Renal cortex interstitium (tissue), 15 donors: Measurements from ENCODE around the gene PROX2. TPM values are rescaled to one million over a fixed set of nuclear protein-coding genes. Genes with fewer than 3 reads are reported as not detected.

ENCODE experiments used
- DNase-seq, 11 donors: peaks; one replicate each; pipeline ENCODE4 v3.0.0-alpha.2; 2013; ENCODE audit warnings: low read depth in 9 of 11, low spot score in 4 of 11; ENCODE audit errors: extremely low read depth in 1 of 11
- long read RNA-seq, 16 experiments: transcript quantifications; one replicate each; lab custom pipeline, GENCODE V29; 2026
- polyA plus RNA-seq, 3 donors: library from polyadenylated mRNA; unstranded; fragments of 120-200 nt; gene quantifications; one replicate each; pipeline ENCODE4 v1.2.1, GENCODE V29; 2013; ENCODE audit not compliant: insufficient read length in 3 of 3

The PROX2 gene, protein sequence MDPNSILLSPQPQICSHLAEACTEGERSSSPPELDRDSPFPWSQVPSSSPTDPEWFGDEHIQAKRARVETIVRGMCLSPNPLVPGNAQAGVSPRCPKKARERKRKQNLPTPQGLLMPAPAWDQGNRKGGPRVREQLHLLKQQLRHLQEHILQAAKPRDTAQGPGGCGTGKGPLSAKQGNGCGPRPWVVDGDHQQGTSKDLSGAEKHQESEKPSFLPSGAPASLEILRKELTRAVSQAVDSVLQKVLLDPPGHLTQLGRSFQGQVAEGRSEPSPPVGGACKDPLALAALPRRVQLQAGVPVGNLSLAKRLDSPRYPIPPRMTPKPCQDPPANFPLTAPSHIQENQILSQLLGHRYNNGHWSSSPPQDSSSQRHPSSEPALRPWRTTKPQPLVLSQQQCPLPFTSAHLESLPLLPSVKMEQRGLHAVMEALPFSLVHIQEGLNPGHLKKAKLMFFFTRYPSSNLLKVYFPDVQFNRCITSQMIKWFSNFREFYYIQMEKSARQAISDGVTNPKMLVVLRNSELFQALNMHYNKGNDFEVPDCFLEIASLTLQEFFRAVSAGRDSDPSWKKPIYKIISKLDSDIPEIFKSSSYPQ
- polyA plus RNA-seq = 1 to 10 TPM in 2 of 3 donors, under 1 TPM in 1; 0.98 to 2.9 (median 1.2) TPM
- long read RNA-seq, donor 1 = 0 reads
- long read RNA-seq, donor 2 = 0 reads
- long read RNA-seq, donor 3 = 0 reads
- long read RNA-seq, donor 4 = 0 reads
- long read RNA-seq, donor 5 = 0 reads
- long read RNA-seq, donor 6 = 0 reads
- long read RNA-seq, donor 7 = 0 reads
- long read RNA-seq, donor 8 = 0 reads
- long read RNA-seq, donor 9 = 0 reads
- long read RNA-seq, donor 10 = 0 reads
- long read RNA-seq, donor 11 = 0 reads
- long read RNA-seq, donor 12, partial matches to known transcripts = 7 of 7 reads
- long read RNA-seq, donor 12, other reads (novel, unspliced or antisense) = 0 of 7 reads
- long read RNA-seq, donor 13 = 0 reads
- long read RNA-seq, donor 14 = 0 reads
- long read RNA-seq, donor 15 = 0 reads
- long read RNA-seq, donor 16 = 0 reads

DNA sequence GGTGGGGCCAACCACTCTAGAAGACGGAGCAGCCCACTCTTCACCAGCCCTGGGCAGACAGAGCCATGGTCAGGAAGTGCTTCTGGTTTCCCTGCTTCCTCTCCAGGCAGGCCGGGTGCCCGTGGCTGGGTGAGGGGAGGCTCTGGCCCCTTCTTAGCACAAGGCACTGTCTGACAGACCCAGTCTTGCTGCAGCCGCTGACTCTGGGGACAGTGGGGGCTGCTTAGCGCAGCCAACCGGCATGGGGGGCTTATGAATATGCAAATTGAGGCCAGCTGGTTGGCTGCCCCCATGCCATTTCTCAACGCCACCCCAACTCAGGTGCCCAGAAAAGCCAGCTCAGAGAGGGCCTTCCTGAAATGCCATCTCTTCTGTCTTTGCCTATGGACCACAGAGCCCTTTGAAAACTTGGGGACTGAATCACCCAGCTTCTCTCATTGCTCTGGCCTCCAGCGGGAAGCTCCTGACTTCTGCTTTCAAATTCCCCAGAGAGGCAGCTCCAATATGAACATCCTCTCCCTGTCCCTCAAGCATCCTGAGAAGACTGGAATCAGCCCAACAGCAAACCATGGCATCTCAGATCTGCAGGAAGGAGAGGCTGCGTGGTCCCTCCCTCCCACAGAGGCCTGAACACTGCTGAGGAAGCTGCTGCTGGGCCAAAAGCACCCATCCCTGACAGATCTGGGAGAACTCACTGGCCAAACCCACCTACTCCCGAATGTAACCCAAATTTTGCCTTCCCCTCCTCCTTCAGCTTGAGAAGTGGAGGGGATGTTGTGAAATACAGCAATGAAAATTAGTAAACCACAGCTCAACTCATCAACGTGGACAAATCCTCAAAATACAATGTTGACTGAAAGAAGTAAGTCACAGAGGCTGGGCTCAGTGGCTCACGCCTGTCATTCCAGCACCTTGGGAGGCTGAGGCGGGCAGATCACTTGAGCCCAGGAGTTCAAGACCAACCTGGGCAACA is at the start of gene PROX2:
TSS of gene PROX2 (minus strand) at position 205 of the 973 bp plus-strand sequence. CDS start 12,311 bp downstream, outside the sequence.
- no peak for DNase-seq

DNA sequence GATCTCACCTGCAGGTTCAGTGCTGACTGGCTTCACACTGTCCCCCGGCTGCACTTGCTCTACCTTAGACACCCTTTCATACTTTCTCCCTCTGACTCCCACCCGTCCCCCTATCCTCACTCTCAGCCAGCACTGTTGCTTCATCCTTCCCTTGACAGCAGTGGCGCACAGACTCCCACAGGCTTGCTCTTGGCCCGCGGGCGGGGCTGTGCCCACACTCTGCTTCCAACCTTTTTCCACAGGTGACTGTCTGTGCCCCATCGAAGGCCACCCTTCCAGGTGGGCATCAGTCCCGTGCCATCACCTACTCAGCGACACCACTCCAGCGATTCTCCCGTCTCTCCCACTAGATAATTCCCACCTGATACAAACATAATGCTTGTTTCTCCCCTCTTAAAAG is 48.1 kb upstream of the PROX2 start:
- no peak for DNase-seq

DNA sequence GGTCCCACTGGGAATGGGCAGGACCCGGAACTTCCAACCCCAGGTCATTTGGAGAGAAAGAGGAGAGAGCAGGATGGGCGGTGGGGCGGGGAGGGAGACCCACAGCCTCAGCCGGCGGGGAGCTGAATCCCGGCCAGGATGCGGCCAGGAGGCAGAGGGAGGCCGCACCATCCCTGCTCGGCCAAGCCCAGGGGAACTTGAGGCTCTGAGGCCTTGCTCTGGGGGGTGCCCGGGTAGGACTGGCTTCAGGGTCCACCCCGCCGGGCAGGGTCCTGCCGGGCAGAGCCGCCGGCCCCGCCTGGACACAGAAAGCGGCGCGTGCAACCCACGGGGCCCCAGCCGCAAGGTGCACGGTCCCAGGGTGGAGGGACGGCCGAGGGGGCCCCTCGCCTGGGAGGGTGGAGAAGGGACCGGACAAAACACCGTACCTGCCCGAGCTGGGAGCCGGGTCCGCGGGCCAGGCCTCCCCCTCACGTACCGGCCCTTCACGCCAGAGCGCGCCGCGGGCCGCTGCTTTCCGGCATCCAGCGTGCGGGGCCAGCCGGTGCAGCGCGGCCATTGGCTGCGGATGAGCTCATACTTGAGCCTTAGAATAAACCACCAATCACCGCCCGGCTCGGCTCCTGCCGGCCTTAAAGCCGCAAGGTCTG is 46.9 kb upstream of the PROX2 start, which contains the start of gene RPS6KL1:
TSS of gene RPS6KL1 (minus strand) at position 509 of the 650 bp plus-strand sequence. CDS start 1,719 bp downstream, outside the sequence.
- peak; percentile 33 to 79 (median 61) for DNase-seq

DNA sequence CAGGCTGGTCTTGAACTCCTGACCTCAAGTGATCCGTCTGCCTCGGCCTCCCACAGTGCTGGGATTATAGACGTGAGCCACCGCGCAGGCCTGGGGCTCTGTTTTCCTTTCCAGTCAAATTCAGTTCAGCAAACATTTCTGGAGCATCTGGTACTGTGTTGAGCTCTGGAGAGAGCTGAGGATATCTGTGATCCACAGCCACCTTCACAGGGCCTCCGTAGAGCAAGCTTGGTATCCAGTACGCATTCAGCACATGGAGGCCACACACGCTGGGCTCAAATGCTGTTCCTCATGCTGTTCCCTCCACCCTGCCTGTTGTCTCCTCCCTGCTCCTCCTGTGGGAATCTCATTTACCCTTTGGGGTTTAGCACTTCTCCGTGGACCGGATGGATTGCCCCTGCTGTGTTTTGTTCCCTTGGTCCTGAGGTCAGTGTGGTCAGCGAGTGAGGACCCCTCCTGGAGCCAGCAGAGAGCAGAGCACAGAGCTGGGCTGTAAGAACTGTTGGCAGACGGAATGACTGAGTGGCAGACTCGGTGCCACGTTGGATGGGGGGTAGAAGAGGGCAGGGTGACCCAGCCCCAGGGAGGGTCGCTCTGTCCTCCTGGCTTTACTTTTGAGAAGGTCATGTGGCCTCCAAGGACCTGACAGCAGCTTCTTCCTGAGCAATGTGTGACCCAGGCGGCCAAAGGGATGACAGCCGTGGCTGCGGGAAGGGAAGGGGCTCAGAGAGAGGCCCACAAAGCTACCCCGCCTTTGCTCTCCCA is 46.2 kb upstream of the PROX2 start:
- DNase-seq = no peak

DNA sequence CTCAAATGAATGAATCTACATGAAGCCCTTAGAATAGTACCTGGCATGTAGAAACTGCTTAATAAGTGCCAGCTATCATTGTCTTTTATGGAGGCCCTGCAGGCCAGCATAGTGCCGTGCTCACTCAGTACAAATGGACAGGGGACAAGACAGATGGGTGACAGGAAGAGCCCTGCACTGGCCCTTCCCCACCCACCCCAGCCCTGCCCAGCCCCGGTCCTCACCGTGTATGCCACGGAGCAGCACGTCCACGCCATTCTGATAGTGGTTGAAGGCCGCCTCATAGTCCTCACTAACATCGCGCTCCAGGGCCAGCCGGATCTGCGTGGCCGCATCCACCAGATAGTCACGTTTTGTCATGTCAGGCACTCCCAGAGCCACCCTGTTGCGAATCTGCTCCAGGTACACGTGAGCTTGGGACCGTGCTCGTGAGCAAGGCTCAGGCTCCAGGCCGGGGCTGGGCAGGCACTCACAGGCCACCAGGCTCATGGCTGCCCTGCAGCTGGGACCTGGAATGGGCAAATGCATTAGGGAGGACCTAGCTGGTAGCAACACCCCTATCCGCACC is 45.2 kb upstream of the PROX2 start:
- no peak for DNase-seq

DNA sequence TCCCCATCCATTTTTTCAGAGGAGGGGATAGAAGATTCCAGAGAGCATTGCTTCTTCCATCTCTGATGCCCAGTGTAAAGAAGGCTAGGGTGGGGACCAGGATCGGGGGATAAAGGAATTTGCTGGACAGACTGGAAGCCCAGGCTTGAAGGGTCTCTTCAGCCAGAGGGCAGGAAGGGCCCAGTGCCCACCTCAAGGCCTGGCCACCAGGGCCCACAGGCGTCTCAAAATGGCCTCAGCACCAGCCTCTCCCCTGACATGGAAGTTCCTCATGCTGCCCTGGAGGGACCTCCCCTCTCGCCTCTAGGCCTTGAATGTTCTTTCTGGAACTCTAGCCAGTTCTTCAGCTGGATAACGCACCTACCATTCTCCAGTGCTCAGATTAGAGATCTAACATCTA is 44.3 kb upstream of the PROX2 start:
- no peak for DNase-seq

DNA sequence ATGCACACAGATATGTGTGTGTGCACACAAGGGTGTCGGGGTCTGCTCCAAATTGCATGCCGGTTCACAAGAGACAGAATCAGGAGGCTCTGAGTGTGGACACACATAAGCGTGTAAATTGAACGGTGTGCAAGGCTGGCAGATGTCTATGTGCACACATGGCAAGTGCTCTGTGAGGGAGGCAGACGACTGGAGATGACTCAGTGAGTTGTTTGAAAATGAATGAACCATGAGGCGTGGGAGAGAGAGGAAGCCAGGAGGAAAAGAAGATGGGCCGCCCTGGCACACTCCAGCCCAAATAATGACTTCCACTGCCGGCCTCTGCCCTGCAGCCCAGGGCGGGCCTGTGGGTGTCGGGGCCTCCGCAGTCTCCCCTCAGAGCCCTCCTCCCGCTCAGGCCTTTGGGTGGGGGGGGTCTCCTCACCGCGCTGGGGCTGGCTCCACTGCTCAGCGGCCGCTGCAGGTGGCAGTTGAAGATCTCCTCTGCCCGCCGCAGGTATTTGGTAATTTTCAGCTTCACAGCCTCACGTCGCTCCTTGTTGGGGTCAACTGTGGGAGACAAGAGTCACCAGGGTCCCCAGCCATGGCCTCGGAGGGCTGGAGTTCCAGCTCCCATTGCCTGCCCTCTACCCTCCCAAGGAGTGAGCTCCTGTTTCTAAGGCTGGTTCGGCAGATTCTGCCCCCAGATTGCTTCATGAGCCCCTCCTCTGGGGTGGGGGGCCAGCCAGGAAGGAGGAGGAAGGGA is 43.6 kb upstream of the PROX2 start:
- DNase-seq = no peak

DNA sequence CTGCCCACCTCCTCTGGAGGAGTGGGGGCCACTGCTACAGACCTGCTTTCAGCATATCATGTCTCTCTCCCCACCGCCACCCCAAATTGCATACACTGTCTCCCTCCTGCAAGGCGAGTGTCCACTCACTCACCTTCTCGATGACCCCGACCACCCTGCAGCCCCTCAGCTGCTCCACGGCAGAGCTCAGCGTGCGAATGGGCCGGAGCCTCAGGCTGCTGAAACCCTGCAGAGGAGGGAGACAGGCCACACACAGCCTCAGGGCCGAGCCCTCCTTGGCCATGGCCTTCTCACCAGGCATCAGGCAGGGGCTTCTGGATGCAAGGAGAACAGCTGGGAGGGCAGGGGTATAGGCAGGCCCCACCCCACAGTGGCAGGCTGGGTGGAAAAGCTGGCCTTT is 42.4 kb upstream of the PROX2 start:
- DNase-seq = no peak

DNA sequence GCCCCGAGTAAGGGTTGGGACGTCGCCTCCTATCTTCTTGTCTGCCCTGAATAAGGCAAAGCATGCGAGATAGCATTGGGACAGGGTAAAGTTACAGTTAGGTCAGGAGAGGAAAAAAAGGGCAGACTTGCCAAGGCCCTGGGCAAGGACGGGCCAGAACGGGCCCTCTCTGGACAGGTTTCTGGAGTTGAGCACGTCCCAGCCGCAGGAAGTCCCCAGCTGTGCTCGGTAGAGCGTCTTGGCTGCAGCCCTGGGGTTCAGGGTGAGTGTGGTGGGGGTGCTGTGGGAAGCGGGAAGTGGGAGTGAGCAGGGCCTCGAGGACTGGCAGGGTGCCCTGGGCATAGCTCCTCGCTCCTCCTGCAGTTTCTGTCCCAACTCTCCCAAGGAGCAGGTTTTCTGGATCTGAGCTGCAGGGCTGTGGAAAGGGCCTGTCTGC is 41.7 kb upstream of the PROX2 start:
- DNase-seq = no peak

DNA sequence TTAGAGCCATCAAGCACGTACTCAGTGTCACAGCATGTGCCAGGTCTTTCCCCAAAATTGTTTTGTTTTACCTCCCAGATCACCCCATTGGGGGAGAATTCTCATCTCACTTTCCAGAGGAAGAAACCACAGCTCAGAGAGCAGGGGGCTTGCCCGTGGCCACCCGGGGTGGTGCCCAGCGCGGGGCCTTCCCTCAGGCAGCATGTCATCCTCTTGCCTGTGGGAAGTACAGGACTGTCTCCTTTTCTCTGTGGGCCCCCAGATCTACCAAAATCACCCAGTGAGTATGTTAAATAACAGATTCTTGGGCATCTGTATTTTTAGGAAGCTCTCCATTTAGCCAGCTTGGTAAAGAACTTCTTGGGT is 41.2 kb upstream of the PROX2 start:
- DNase-seq = no peak

DNA sequence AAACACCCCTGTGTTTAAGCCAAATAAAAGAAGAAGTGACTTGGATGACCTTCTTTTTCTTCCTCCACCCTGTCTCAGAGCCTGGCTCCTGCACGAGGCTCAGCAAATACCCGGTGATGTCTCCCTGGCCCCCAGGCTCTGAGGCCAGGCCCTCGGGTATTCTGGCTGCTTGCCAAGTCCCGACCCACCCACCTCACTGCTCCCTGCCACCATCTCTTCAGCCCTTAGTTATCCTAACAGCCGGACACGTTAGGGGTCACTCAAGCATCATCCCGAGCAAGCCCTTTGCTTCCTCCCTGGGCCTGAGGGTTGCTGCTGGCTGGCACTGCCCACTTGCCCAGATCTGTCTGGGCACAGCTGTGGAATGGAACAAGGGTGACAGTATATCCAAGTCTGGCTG is 39.9 kb upstream of the PROX2 start:
- no peak for DNase-seq

DNA sequence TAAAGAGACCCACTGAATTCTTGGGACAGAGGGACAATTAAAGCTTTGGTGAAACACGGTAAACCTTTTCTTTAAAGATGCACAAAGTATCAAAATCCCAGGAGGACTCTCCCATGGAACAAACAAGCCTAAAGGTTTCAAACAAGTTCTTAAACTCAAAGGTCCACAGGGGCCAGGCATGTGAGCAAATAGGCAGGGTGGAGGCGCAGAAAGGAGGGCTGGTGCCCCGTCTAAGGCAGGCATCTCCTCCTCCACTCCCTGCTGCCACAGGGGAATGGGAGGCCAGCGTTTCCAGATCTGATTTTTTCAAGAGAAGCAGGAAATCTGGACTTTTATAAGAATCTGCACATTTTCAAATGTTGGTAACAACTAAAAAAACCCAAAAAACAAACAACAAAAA is 39.5 kb upstream of the PROX2 start:
- no peak for DNase-seq

DNA sequence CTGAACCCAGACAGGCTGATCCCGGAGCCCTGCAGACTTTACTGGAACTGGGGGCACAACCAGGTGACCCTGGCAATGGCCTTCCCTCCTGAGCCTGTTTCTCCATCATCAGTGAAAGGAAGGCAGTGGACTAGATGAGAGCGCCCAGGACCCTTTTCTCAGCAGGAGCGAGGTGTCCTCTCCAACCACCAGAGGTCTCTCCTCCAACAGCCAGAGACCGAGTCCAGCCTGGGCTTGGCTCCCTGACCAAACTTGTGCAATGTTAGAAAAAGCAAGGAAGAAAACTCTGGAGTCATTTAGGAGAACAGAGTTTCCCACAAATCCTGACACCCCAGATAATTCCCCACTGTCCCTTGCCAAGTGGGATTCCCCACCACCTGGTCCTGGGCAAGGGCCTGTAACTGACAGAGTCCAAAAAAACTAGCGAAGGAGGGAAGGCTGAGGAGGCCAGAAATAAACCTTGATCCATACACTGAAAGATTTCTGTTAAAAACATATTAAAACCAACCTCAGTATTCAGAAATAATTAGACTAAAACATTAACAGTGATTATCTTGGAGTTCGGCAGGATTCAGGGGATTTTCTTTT is 38.1 kb upstream of the PROX2 start:
- peak in 8 of 11 donors; percentile 21 to 71 (median 46) for DNase-seq

DNA sequence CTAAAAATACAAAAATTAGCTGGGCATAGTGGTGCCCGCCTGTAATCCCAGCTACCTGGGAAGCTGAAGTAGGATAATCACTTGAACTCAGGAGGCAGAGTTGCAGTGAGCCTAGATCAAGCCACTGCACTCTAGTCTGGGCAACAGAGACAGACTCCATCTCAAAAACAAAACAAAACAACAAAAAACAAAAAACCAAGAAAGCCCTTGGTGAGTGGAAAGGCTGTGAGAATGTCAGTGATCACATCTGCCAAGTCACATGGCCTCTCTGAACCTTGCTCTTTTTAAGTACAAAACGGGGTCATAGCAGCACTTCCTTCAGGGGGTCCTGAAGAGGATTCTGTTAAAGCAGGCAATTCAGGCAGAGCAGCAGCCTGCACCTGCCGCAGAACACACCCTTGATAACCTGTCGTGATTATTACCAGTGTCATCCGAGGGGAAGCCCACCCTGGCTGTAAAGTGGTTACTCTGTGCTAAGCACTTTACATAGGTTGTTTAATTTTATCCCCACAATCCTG is 37.5 kb upstream of the PROX2 start:
- DNase-seq = no peak

DNA sequence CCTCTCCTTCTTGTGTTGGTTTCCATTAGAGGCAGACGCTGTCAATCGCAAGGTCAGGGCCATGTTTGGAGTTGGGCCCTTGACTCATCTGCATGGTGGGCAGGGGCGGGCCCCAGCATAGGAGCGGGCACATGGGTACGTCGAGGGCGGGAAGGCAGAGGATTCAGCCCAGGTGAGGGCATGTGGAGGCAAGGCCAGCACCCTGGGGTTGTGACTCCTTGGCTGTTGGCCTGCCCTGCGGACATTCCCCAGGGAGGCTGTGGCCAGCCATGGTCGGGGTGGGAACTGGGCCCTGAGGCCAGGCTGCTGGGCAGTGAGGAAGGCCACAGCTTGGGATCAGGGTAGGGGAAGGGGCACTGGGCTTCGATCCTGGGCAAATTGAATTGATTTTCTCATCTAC is 36.9 kb upstream of the PROX2 start:
- no peak for DNase-seq

DNA sequence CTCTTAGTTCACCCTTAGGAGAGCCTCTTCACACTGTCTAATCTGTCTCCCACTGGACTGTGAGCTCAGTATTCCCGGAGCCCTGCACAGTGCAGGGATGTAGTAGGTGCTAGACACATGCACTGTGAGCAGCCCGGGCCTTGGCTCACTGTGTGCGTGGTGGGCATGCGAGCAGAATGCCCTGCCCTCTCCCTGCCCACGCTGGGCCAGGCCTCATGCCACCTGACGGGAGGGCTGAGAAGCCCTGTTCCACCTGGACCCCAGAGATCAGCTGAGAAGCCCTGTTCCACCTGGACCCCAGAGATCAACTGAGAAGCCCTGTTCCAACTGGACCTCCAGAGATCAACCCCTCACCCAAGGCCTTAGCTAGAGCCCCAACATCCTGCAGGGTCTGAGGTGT is 36.2 kb upstream of the PROX2 start:
- no peak for DNase-seq
